Activated CD4-positive, alpha-beta memory T cell treated with anti-CD3 and anti-CD28 coated beads for 36 hours (primary cell): ENCODE measurements around the gene ARAP3. TPM values are rescaled to one million over a fixed set of nuclear protein-coding genes. Genes with fewer than 3 reads are reported as not detected.

Source experiments
- CTCF ChIA-PET: fragments of 350-600 bp; sonication (Branson Sonifier 250); formaldehyde crosslinking; loops from one replicate; lab custom pipeline; 2021; ENCODE audit warnings: antibody characterized with exemption, inconsistent platforms; lab: Charles Lee
- POLR2A ChIA-PET: fragments of 350-600 bp; sonication (Branson Sonifier 250); formaldehyde crosslinking; loops from one replicate; lab custom pipeline; 2021; ENCODE audit warnings: antibody characterized with exemption; lab: Charles Lee
- DNase-seq: peaks from one replicate; pipeline ENCODE4 v3.0.0-alpha.2; 2020
- H3K27ac Mint-ChIP-seq: one replicate; pipeline ENCODE4 v1.8.0; 2021; ENCODE audit warnings: mixed read lengths
- H3K27me3 Mint-ChIP-seq: one replicate; pipeline ENCODE4 v1.8.0; 2021; ENCODE audit warnings: mixed read lengths
- H3K36me3 Mint-ChIP-seq: one replicate; pipeline ENCODE4 v1.8.0; 2021; ENCODE audit warnings: mixed read lengths
- H3K4me1 Mint-ChIP-seq: one replicate; pipeline ENCODE4 v1.8.0; 2021; ENCODE audit warnings: low read depth, mixed read lengths
- H3K4me3 Mint-ChIP-seq: one replicate; pipeline ENCODE4 v1.8.0; 2021; ENCODE audit warnings: mild to moderate bottlenecking, mixed read lengths
- H3K9me3 Mint-ChIP-seq: one replicate; pipeline ENCODE4 v1.8.0; 2021; ENCODE audit warnings: mixed read lengths
- intact Hi-C: fragments of 100-400 bp; cut with micrococcal nuclease; formaldehyde crosslinking; loops from one replicate; pipeline ENCODE4 v1.15.1; 2023
- total RNA-seq, 2 experiments: library from RNA; stranded (reverse); gene quantifications; one replicate each; pipeline ENCODE4 v1.2.3, GENCODE V29; 2021

Gene ARAP3
- total RNA-seq, 2 experiments from 2014 or later: 5.1 to 5.2 TPM

GRCh38 chr5:141650851-141651727, 30.9 kb downstream of the ARAP3 start, which contains the start of gene FCHSD1:
Gene FCHSD1 (minus strand): TSS chr5:141651418. CDS start chr5:141651368, 50 bp downstream.
- DNase-seq: peak; percentile 92

GRCh38 chr5:141649972-141650371, 32.1 kb downstream of the ARAP3 start:
- Mint-ChIP-seq H3K4me1 (peaks cover 22% of the 10 kb centered on the region), H3K27me3 (no peaks in the 10 kb centered on the region), H3K36me3 (peaks cover 8% of the 10 kb centered on the region), H3K9me3 (no peaks in the 10 kb centered on the region), H3K4me3 (peak overlapping the region; percentile 49), H3K27ac (peak overlapping the region; percentile 89)
- ChIA-PET CTCF (interaction anchor here (2.5 kb wide), 1 partner anchor 43 kb away, joined by 9 read pairs; no protein-coding TSS in a partner anchor), POLR2A (interaction anchor here (3.4 kb wide), 1 partner anchor 12 kb away, joined by 32 read pairs; the partner anchor contains the start of genes HDAC3 and RELL2)
- no peak for DNase-seq
- intact Hi-C loops: no loop called here

More at GRCh38 chr5:141650851-141651727, 30.9 kb downstream of the ARAP3 start, which contains the start of gene FCHSD1:
- intact Hi-C loops: loop anchor here (1.0 kb wide), 3 partner anchors 9 to 32 kb away; partner anchors contain the start of genes HDAC3 and RELL2
- Mint-ChIP-seq H3K9me3 (no peaks in the 10 kb centered on the region), H3K36me3 (peaks cover 5% of the 10 kb centered on the region), H3K27ac (peak within 1 kb of the TSS; percentile 89), H3K27me3 (no peaks in the 10 kb centered on the region), H3K4me1 (peaks cover 22% of the 10 kb centered on the region), H3K4me3 (peak within 1 kb of the TSS; percentile 96)
- CTCF ChIA-PET: interaction anchor here (0.6 to 2.8 kb wide), 12 partner anchors 8 to 318 kb away, joined by 3 to 15 read pairs (median 5); partner anchors contain the start of genes HDAC3, RELL2 and RNF14
- POLR2A ChIA-PET: interaction anchor here (1.0 to 3.4 kb wide), 4 partner anchors 9 to 272 kb away, joined by 3 to 32 read pairs (median 8); partner anchors contain the start of genes HDAC3 and RELL2

- intact Hi-C loops: no loop called here
- ChIA-PET CTCF (interaction anchor here (0.8 kb wide), 1 partner anchor 15 kb away, joined by 3 read pairs; no protein-coding TSS in a partner anchor), POLR2A (interaction anchor here (3.4 kb wide), 1 partner anchor 12 kb away, joined by 32 read pairs; the partner anchor contains the start of genes HDAC3 and RELL2)
- peaks cover 22% of the 10 kb centered on the region for H3K4me1 Mint-ChIP-seq
- no peak overlapping the region for H3K27ac Mint-ChIP-seq
- H3K4me3 Mint-ChIP-seq: no peak overlapping the region
- H3K9me3 Mint-ChIP-seq: no peaks in the 10 kb centered on the region
- H3K27me3 Mint-ChIP-seq: no peaks in the 10 kb centered on the region
- H3K36me3 Mint-ChIP-seq: peaks cover 11% of the 10 kb centered on the region
- no peak for DNase-seq
Observed at GRCh38 chr5:141649056-141649688, 32.9 kb downstream of the ARAP3 start.

- POLR2A ChIA-PET: interaction anchor here (0.6 to 1.8 kb wide), 2 partner anchors 12 to 106 kb away, joined by 3 to 8 read pairs; partner anchors contain the start of genes HDAC3 and RELL2
- no peaks in the 10 kb centered on the region for H3K27me3 Mint-ChIP-seq
- no peak overlapping the region for H3K4me3 Mint-ChIP-seq
- H3K9me3 Mint-ChIP-seq: no peaks in the 10 kb centered on the region
- peaks cover 22% of the 10 kb centered on the region for H3K4me1 Mint-ChIP-seq
- peaks cover 11% of the 10 kb centered on the region for H3K36me3 Mint-ChIP-seq
- intact Hi-C loops: no loop called here
- no peak overlapping the region for H3K27ac Mint-ChIP-seq
- DNase-seq: no peak
- CTCF ChIA-PET: interaction anchor here (1.2 to 2.3 kb wide), 4 partner anchors 17 to 313 kb away, joined by 4 to 10 read pairs (median 5); partner anchors contain the start of gene DIAPH1
Observed at GRCh38 chr5:141647851-141648250, 34.2 kb downstream of the ARAP3 start.

- Mint-ChIP-seq H3K4me1 (peaks cover 18% of the 10 kb centered on the region), H3K27me3 (no peaks in the 10 kb centered on the region), H3K27ac (no peak overlapping the region), H3K9me3 (no peaks in the 10 kb centered on the region), H3K36me3 (peaks cover 11% of the 10 kb centered on the region), H3K4me3 (no peak overlapping the region)
- intact Hi-C loops: no loop called here
- ChIA-PET CTCF (interaction anchor here (1.2 to 2.3 kb wide), 4 partner anchors 18 to 314 kb away, joined by 4 to 10 read pairs (median 5); partner anchors contain the start of gene DIAPH1), POLR2A (interaction anchor here (1.8 kb wide), 1 partner anchor 11 kb away, joined by 8 read pairs; the partner anchor contains the start of genes HDAC3 and RELL2)
- DNase-seq: no peak
Observed at GRCh38 chr5:141647242-141647641, 34.8 kb downstream of the ARAP3 start.

- Mint-ChIP-seq H3K4me1 (peaks cover 23% of the 10 kb centered on the region), H3K27me3 (no peaks in the 10 kb centered on the region), H3K36me3 (peaks cover 14% of the 10 kb centered on the region), H3K4me3 (no peak overlapping the region), H3K9me3 (no peaks in the 10 kb centered on the region), H3K27ac (no peak overlapping the region)
- POLR2A ChIA-PET: no interaction called here
- CTCF ChIA-PET: interaction anchor here (2.3 kb wide), 1 partner anchor 54 kb away, joined by 10 read pairs; no protein-coding TSS in a partner anchor
- intact Hi-C loops: no loop called here
- no peak for DNase-seq
Observed at GRCh38 chr5:141646026-141646425, 36.0 kb downstream of the ARAP3 start.

GRCh38 chr5:141641634-141642267, 40.3 kb downstream of the ARAP3 start:
- H3K9me3 Mint-ChIP-seq: no peaks in the 10 kb centered on the region
- peaks cover 29% of the 10 kb centered on the region for H3K4me1 Mint-ChIP-seq
- ChIA-PET CTCF (interaction anchor here (0.6 to 3.8 kb wide), 13 partner anchors 8 to 326 kb away, joined by 3 to 44 read pairs (median 5); partner anchors contain the start of genes DIAPH1 and FCHSD1), POLR2A (interaction anchor here (2.8 kb wide), 1 partner anchor 9 kb away, joined by 11 read pairs; the partner anchor contains the start of gene FCHSD1)
- intact Hi-C loops: loop anchor here (1.0 kb wide), 1 partner anchor 10 kb away; the partner anchor contains the start of gene FCHSD1
- H3K27me3 Mint-ChIP-seq: no peaks in the 10 kb centered on the region
- peaks cover 17% of the 10 kb centered on the region for H3K36me3 Mint-ChIP-seq
- H3K27ac Mint-ChIP-seq: peak overlapping the region; percentile 40
- DNase-seq: peak; percentile 35
- no peak overlapping the region for H3K4me3 Mint-ChIP-seq

GRCh38 chr5:141640698-141641097, 41.3 kb downstream of the ARAP3 start:
- no peaks in the 10 kb centered on the region for H3K9me3 Mint-ChIP-seq
- intact Hi-C loops: no loop called here
- peaks cover 13% of the 10 kb centered on the region for H3K36me3 Mint-ChIP-seq
- no peak overlapping the region for H3K4me3 Mint-ChIP-seq
- H3K27ac Mint-ChIP-seq: no peak overlapping the region
- POLR2A ChIA-PET: interaction anchor here (2.8 kb wide), 1 partner anchor 10 kb away, joined by 11 read pairs; the partner anchor contains the start of gene FCHSD1
- CTCF ChIA-PET: interaction anchor here (1.1 to 3.8 kb wide), 4 partner anchors 43 to 83 kb away, joined by 4 to 44 read pairs (median 5); no protein-coding TSS in a partner anchor
- no peak for DNase-seq
- H3K27me3 Mint-ChIP-seq: no peaks in the 10 kb centered on the region
- H3K4me1 Mint-ChIP-seq: peaks cover 34% of the 10 kb centered on the region

- intact Hi-C loops: no loop called here
- H3K4me3 Mint-ChIP-seq: no peak overlapping the region
- H3K27ac Mint-ChIP-seq: no peak overlapping the region
- peaks cover 41% of the 10 kb centered on the region for H3K4me1 Mint-ChIP-seq
- ChIA-PET CTCF (interaction anchor here (0.8 to 1.1 kb wide), 2 partner anchors 47 to 76 kb away, joined by 3 to 4 read pairs; no protein-coding TSS in a partner anchor), POLR2A (no interaction called here)
- no peaks in the 10 kb centered on the region for H3K9me3 Mint-ChIP-seq
- peaks cover 12% of the 10 kb centered on the region for H3K36me3 Mint-ChIP-seq
- DNase-seq: no peak
- H3K27me3 Mint-ChIP-seq: no peaks in the 10 kb centered on the region
Observed at GRCh38 chr5:141640051-141640415, 42.0 kb downstream of the ARAP3 start.

GRCh38 chr5:141639357-141640050, 42.5 kb downstream of the ARAP3 start:
- ChIA-PET CTCF (interaction anchor here (0.8 to 10.4 kb wide), 4 partner anchors 21 to 76 kb away, joined by 3 to 120 read pairs (median 44); partner anchors contain the start of gene DIAPH1), POLR2A (interaction anchor here (3.7 kb wide), 1 partner anchor 11 kb away, joined by 32 read pairs; the partner anchor contains the start of gene FCHSD1)
- Mint-ChIP-seq H3K4me1 (peaks cover 46% of the 10 kb centered on the region), H3K27me3 (no peaks in the 10 kb centered on the region), H3K36me3 (peaks cover 9% of the 10 kb centered on the region), H3K27ac (no peak overlapping the region), H3K9me3 (no peaks in the 10 kb centered on the region), H3K4me3 (no peak overlapping the region)
- intact Hi-C loops: no loop called here
- no peak for DNase-seq
